Measurements from ENCODE around the gene PPM1L.

Gene PPM1L

DNA sequence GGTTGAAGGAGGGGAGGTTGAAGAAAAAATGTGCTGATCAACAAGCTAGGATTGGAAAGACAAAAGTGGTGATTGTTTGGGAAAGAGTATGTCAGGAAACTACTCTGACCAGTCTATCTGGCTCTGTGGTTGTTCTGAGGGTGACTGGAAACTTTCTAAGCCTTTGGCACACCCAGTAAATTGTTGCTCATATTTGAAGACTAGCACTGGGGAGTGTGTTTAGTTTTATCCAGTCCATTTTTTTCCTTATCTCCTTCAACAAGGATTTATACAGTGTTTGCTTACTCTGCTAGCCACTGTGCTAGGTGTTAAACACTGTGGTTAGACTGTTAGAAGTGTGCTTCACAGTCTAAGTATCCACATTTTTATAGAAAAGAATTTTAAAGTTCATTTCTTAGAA lies 28.8 kb downstream of the PPM1L start:
- Histone ChIP-seq H3K27ac (ENCODE audit: low read depth, low read length) (no peak overlapping the region), H3K9ac (ENCODE audit: low read length) (no peak overlapping the region), H3K4me3 (ENCODE audit: low read depth, low read length) (no peak overlapping the region), H3K27me3 (ENCODE audit: control insufficient read depth, insufficient read depth, low read length) (no peaks in the 10 kb centered on the region), H3K36me3 (ENCODE audit: control insufficient read depth, insufficient read depth, low read length) (no peaks in the 10 kb centered on the region), H3K4me1 (ENCODE audit: control insufficient read depth, insufficient read depth, low read length) (peaks cover 12% of the 10 kb centered on the region), H3K9me3 (ENCODE audit: control insufficient read depth, insufficient read depth, low read depth, low read length) (no peaks in the 10 kb centered on the region)

DNA sequence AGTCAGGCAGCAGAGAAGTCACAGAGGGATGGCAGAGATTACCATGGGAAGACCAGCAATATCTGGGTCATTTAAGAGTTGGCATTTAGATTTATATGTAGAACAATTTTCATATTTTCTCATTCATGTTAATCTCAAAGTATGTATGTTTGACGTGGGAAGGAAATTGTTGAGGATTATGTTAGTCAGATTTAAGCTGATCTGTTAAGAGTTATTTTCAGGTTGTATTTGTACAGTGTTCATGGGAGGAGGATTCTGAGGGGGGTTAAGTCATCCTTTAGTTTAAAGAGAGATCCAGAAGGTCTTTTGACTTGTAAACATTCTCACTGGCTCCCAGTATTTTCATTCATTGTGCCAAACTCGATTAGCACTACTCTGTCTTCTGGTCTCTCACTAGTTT lies 34.7 kb downstream of the PPM1L start:
- no peaks in the 10 kb centered on the region for H3K27me3 ChIP-seq (ENCODE audit: control insufficient read depth, insufficient read depth, low read length)
- H3K9me3 ChIP-seq (ENCODE audit: control insufficient read depth, insufficient read depth, low read depth, low read length) = no peaks in the 10 kb centered on the region
- H3K36me3 ChIP-seq (ENCODE audit: control insufficient read depth, insufficient read depth, low read length) = no peaks in the 10 kb centered on the region
- H3K4me3 ChIP-seq (ENCODE audit: low read depth, low read length) = no peak overlapping the region
- H3K27ac ChIP-seq (ENCODE audit: low read depth, low read length) = no peak overlapping the region
- no peaks in the 10 kb centered on the region for H3K4me1 ChIP-seq (ENCODE audit: control insufficient read depth, insufficient read depth, low read length)
- H3K9ac ChIP-seq (ENCODE audit: low read length) = no peak overlapping the region

DNA sequence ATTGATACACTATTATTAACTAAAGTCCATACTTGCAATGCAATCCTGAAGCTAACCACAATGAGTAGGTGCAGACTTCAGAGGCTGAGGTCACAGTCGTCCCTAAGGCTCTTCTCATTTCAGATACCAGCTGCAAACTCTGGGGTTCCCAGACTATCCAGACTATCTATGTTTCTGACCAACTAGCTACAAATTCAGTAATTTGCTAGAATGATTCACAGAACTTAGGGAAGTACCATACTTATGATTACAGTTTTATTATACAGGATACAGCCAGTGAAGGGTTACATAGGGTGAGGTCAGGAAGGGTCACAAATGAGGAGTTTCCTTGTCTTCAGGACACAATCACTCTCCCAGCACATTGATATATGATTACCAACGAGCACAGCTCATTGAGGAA lies 36.5 kb downstream of the PPM1L start:
- no peak overlapping the region for H3K4me3 ChIP-seq (ENCODE audit: low read depth, low read length)
- H3K27ac ChIP-seq (ENCODE audit: low read depth, low read length) = no peak overlapping the region

DNA sequence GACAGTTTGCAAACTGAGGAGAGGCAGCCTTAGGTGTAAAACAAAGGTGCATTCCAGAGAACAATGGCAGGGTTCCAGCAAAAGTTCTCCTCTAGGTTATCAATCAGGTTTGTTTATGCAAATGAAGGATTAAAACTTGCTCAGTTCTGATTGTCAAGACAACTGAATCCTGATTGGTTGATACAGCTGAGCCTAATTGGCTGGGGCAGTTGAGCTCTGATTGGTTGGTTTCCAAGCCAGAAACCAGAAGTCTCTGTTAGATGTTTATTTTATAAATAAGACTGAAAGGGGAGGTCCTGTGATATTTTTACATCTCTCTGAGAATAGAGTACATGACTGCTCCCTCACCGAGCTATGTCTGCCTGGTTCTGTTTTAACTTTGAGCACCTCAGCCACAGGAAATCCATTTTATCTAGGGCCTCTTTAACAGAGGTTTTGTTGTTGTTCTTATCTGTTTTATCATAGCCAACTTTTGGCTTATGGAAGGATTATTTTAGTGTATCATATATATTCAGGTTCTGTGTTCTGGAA lies 37.8 kb downstream of the PPM1L start:
- no peak overlapping the region for H3K27ac ChIP-seq (ENCODE audit: low read depth, low read length)
- no peaks in the 10 kb centered on the region for H3K27me3 ChIP-seq (ENCODE audit: control insufficient read depth, insufficient read depth, low read length)
- H3K9me3 ChIP-seq (ENCODE audit: control insufficient read depth, insufficient read depth, low read depth, low read length) = no peaks in the 10 kb centered on the region
- H3K9ac ChIP-seq (ENCODE audit: low read length) = no peak overlapping the region
- peaks cover 5% of the 10 kb centered on the region for H3K4me1 ChIP-seq (ENCODE audit: control insufficient read depth, insufficient read depth, low read length)
- no peak overlapping the region for H3K4me3 ChIP-seq (ENCODE audit: low read depth, low read length)
- H3K36me3 ChIP-seq (ENCODE audit: control insufficient read depth, insufficient read depth, low read length) = no peaks in the 10 kb centered on the region

More for the DNA sequence above, 36.5 kb downstream of the PPM1L start:
- Histone ChIP-seq H3K36me3 (ENCODE audit: control insufficient read depth, insufficient read depth, low read length) (no peaks in the 10 kb centered on the region), H3K9ac (ENCODE audit: low read length) (no peak overlapping the region), H3K4me1 (ENCODE audit: control insufficient read depth, insufficient read depth, low read length) (peaks cover 5% of the 10 kb centered on the region), H3K27me3 (ENCODE audit: control insufficient read depth, insufficient read depth, low read length) (no peaks in the 10 kb centered on the region), H3K9me3 (ENCODE audit: control insufficient read depth, insufficient read depth, low read depth, low read length) (no peaks in the 10 kb centered on the region)

DNA sequence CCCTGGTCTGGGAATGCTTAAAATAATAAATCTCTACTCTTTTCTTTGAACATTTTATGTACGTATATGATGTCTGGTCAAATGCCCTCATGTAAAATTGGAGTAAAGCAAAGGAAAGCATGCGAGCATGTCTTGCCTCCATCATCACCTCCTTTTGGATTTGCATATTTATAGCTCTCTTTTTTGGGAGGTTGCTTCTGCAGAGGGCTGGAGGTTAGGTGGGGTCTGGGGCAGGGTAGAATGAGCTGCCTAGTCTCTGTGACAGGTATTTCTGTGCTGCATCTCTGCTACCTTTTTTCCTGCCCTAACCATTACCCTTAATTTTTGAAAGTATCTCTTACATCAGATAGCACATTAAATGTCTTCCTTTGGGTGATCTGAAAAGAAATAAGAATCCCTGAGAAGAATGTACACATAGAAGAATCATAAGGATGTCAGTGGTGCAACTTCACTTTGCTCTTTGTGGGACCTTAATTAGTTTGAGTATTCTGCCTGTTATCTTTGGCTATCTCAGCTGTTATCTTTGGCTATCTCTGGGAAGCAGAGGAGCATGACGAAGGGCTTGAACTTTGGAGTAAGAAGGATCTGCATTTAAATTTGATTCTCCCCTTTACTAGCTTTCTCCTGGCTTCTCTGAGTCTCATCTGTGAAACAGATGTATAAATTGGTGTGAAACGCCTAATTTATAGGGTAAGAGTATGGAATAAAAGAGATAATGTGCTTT lies 40.2 kb downstream of the PPM1L start:
- no peak overlapping the region for H3K9ac ChIP-seq (ENCODE audit: low read length)
- H3K27me3 ChIP-seq (ENCODE audit: control insufficient read depth, insufficient read depth, low read length) = no peaks in the 10 kb centered on the region
- no peaks in the 10 kb centered on the region for H3K36me3 ChIP-seq (ENCODE audit: control insufficient read depth, insufficient read depth, low read length)
- no peaks in the 10 kb centered on the region for H3K9me3 ChIP-seq (ENCODE audit: control insufficient read depth, insufficient read depth, low read depth, low read length)
- H3K27ac ChIP-seq (ENCODE audit: low read depth, low read length) = no peak overlapping the region
- peaks cover 7% of the 10 kb centered on the region for H3K4me1 ChIP-seq (ENCODE audit: control insufficient read depth, insufficient read depth, low read length)
- no peak overlapping the region for H3K4me3 ChIP-seq (ENCODE audit: low read depth, low read length)

DNA sequence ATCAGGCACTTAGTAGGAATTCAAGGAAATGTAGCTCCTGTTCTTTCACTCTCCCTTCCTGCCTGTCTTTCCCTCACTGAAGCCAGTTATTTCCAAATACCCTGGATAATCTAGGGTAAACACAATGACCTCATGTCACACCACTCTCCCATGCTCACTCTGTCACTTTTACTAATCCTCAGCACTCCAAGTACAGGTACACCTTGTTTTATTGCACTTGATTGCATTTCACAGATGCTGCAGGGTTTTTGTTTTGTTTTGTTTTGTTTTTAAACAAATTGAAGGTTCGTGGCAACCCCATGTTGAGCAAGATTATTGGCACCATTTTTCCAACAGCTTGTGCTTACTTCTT lies 40.8 kb downstream of the PPM1L start:
- H3K27me3 ChIP-seq (ENCODE audit: control insufficient read depth, insufficient read depth, low read length) = no peaks in the 10 kb centered on the region
- H3K4me1 ChIP-seq (ENCODE audit: control insufficient read depth, insufficient read depth, low read length) = peaks cover 11% of the 10 kb centered on the region
- no peaks in the 10 kb centered on the region for H3K9me3 ChIP-seq (ENCODE audit: control insufficient read depth, insufficient read depth, low read depth, low read length)
- H3K4me3 ChIP-seq (ENCODE audit: low read depth, low read length) = no peak overlapping the region
- no peaks in the 10 kb centered on the region for H3K36me3 ChIP-seq (ENCODE audit: control insufficient read depth, insufficient read depth, low read length)
- H3K9ac ChIP-seq (ENCODE audit: low read length) = no peak overlapping the region
- no peak overlapping the region for H3K27ac ChIP-seq (ENCODE audit: low read depth, low read length)

DNA sequence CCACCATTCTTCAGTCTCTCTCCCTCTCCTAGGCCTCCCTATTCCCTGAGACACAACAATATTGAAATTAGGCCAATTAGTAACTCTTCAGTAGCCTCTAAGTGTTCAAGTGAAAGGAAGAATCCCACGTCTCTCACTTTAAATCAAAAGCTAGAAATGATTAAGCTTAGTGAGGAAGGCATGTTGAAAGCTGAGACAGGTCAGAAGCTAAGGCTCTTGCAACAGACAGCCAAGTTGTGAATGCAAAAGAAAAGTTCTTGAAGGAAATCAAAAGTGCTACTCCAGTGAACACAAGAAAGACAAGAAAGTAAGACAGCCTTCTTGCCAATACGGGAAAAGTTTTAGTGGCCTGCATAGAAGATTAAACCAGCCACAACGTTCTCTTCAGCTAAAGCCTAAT lies 41.3 kb downstream of the PPM1L start:
- Histone ChIP-seq H3K9me3 (ENCODE audit: control insufficient read depth, insufficient read depth, low read depth, low read length) (no peaks in the 10 kb centered on the region), H3K27ac (ENCODE audit: low read depth, low read length) (no peak overlapping the region), H3K4me3 (ENCODE audit: low read depth, low read length) (no peak overlapping the region), H3K27me3 (ENCODE audit: control insufficient read depth, insufficient read depth, low read length) (no peaks in the 10 kb centered on the region), H3K36me3 (ENCODE audit: control insufficient read depth, insufficient read depth, low read length) (no peaks in the 10 kb centered on the region), H3K9ac (ENCODE audit: low read length) (no peak overlapping the region), H3K4me1 (ENCODE audit: control insufficient read depth, insufficient read depth, low read length) (peaks cover 17% of the 10 kb centered on the region)

DNA sequence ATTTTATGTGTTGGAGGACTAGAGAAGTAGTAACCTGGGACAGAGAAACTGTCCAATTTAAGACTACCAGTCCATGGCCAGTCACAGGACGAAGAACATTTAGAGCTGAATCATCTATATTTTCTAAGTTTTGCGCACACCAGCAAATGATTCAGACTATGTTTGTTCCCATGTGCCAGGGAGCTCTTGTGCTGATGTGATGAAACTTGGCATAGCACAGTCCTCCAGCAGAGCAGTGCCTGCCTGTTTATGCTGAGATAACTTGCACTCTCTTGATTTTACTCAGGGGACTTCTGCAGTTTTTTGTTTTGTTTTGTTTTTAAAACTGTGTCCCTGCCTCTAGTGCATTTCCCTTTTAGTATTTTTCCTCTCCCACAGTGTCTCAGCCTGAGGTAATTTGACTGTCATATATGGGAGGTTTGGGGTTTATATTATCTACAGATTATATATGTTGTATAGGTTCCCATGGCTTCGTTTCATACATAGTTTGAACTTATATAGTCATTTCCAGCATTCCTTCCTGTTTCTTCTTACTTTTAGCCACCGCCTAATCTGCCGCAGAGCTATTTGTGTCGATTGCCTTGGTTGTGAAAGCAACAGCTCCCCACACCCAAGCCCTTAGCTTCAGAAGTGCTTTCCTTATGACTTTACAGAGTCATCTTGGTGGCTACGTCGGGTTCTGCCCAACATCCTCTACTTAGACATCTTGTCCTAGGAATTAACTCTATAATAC lies 45.5 kb downstream of the PPM1L start:
- no peaks in the 10 kb centered on the region for H3K36me3 ChIP-seq (ENCODE audit: control insufficient read depth, insufficient read depth, low read length)
- H3K4me3 ChIP-seq (ENCODE audit: low read depth, low read length) = no peak overlapping the region
- H3K27ac ChIP-seq (ENCODE audit: low read depth, low read length) = no peak overlapping the region
- peaks cover 20% of the 10 kb centered on the region for H3K4me1 ChIP-seq (ENCODE audit: control insufficient read depth, insufficient read depth, low read length)
- H3K27me3 ChIP-seq (ENCODE audit: control insufficient read depth, insufficient read depth, low read length) = no peaks in the 10 kb centered on the region
- H3K9ac ChIP-seq (ENCODE audit: low read length) = no peak overlapping the region
- H3K9me3 ChIP-seq (ENCODE audit: control insufficient read depth, insufficient read depth, low read depth, low read length) = no peaks in the 10 kb centered on the region

DNA sequence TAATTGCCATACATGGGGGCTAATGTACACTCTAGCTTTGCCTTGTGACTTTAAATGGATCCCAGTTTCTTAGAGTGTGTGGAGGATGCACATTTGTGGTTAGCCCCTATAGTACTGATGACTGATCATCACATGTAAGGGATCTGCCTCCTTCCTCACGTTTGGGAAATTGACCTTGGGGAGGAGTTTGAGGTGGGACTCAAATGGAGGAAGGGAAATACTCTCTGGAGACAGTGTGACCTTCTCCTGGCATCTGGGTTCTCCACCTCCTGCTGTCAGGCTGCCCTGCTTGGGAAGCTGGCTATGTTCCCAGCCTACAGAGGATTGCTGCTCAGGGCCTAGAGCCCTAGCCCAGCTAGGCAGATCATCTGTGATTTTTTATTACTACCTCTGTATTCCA lies 48.7 kb downstream of the PPM1L start:
- Histone ChIP-seq H3K36me3 (ENCODE audit: control insufficient read depth, insufficient read depth, low read length) (no peaks in the 10 kb centered on the region), H3K27ac (ENCODE audit: low read depth, low read length) (no peak overlapping the region), H3K4me1 (ENCODE audit: control insufficient read depth, insufficient read depth, low read length) (peaks cover 16% of the 10 kb centered on the region), H3K4me3 (ENCODE audit: low read depth, low read length) (no peak overlapping the region), H3K9me3 (ENCODE audit: control insufficient read depth, insufficient read depth, low read depth, low read length) (no peaks in the 10 kb centered on the region), H3K9ac (ENCODE audit: low read length) (no peak overlapping the region), H3K27me3 (ENCODE audit: control insufficient read depth, insufficient read depth, low read length) (no peaks in the 10 kb centered on the region)

DNA sequence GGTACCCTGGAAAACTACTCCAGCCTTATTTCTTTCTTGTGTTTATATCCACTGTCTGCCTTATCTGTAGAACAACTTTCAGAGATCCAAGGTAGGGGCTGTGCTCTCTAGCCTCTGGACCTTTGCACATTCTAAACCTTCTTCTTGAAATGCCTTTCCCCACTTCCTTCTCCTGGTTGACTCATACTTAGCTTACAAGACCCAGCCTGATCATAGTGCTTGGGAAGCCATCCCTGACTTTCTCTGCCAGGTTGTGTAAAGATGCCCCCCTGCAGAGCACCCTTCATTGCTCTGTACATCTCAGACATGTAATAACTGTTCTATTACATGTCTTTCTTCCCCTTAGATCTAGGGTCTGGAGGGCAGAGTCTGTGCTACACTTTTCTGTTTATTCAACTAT lies 50.1 kb downstream of the PPM1L start:
- peaks cover 16% of the 10 kb centered on the region for H3K4me1 ChIP-seq (ENCODE audit: control insufficient read depth, insufficient read depth, low read length)
- H3K4me3 ChIP-seq (ENCODE audit: low read depth, low read length) = no peak overlapping the region
- no peaks in the 10 kb centered on the region for H3K9me3 ChIP-seq (ENCODE audit: control insufficient read depth, insufficient read depth, low read depth, low read length)
- no peak overlapping the region for H3K27ac ChIP-seq (ENCODE audit: low read depth, low read length)
- H3K36me3 ChIP-seq (ENCODE audit: control insufficient read depth, insufficient read depth, low read length) = no peaks in the 10 kb centered on the region
- no peak overlapping the region for H3K9ac ChIP-seq (ENCODE audit: low read length)
- H3K27me3 ChIP-seq (ENCODE audit: control insufficient read depth, insufficient read depth, low read length) = no peaks in the 10 kb centered on the region

DNA sequence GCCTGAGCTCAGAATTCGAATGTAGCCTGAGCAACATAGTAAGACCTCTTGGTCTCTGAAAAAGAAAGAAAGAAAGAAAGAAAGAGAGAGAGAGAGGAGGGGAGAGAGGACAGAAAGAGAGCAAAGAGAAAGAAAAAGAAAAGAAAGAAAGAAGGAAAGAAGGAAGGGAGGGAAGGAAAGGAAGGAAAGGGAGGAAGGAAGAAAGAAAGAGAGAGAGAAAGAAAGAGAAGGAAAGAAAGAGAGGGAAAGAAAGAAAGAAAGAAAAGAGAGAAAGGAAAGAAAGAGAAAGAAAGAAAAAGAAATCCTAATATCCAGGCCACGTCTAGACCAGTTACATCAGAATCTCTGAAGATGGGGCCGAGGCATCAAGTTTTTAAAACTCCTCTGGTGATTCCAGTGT lies 50.7 kb downstream of the PPM1L start:
- no peak overlapping the region for H3K27ac ChIP-seq (ENCODE audit: low read depth, low read length)
- no peaks in the 10 kb centered on the region for H3K27me3 ChIP-seq (ENCODE audit: control insufficient read depth, insufficient read depth, low read length)
- no peak overlapping the region for H3K9ac ChIP-seq (ENCODE audit: low read length)
- H3K4me1 ChIP-seq (ENCODE audit: control insufficient read depth, insufficient read depth, low read length) = peaks cover 11% of the 10 kb centered on the region; the same call in 1 of the 2 replicates
- H3K9me3 ChIP-seq (ENCODE audit: control insufficient read depth, insufficient read depth, low read depth, low read length) = no peaks in the 10 kb centered on the region
- H3K36me3 ChIP-seq (ENCODE audit: control insufficient read depth, insufficient read depth, low read length) = no peaks in the 10 kb centered on the region
- H3K4me3 ChIP-seq (ENCODE audit: low read depth, low read length) = no peak overlapping the region
